M059J (cell line): Measurements from ENCODE around the gene TREH. TPM values are rescaled to one million over a fixed set of nuclear protein-coding genes. Genes with fewer than 3 reads are reported as not detected.

Source experiments
- DNase-seq: peaks from one replicate; pipeline ENCODE4 v3.0.0-alpha.2; 2012; ENCODE audit warnings: low read depth
- total RNA-seq: library from RNA; depleted of rRNA; stranded (reverse); fragments of >200 nt; shearing (Covaris generic); gene quantifications from 2 replicates; pipeline ENCODE4 v1.2.3, GENCODE V29; 2014

TREH gene
- total RNA-seq, 1 experiment from 2014 or later, result not detected

DNA sequence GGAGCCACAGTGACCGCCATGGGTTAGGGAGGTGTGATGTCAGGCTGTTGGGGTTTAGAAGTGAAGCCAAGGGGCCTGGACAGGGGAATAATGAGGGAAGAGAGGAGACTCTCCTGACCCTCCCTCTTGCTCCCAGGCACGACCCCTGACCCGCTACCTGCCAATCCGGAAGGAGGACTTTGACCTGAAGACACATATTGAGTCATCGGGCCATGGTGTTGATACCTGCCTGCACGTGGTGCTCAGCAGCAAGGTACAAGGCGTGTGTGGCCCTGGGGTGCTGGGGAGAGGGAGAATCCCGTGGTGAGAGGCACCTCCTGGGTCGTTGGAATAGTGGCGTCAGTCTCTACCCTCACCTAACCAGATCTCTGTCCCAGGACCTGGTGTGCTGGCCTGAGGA is 29.5 kb downstream of the TREH start:
- DNase-seq, result no peak

DNA sequence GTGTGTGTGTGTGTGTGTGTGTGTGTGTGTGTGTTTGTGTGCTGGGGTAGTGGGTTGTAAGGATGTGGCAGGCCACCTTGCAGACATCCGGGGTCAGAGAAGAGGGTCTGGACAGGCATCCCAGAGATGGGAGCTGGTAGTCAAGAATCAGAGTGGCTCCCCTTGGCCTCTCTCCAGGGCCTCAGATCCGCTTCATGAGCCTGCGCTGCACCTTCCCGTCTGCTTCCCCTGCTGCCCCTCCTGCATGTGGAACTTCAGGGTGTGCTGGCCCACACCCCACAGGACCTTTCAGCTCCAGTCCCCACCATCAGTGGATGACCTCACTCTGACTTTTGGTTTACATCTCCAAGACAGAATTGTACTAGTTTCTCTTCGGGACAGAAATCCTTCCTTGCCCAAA is 31.2 kb downstream of the TREH start:
- DNase-seq, result no peak

DNA sequence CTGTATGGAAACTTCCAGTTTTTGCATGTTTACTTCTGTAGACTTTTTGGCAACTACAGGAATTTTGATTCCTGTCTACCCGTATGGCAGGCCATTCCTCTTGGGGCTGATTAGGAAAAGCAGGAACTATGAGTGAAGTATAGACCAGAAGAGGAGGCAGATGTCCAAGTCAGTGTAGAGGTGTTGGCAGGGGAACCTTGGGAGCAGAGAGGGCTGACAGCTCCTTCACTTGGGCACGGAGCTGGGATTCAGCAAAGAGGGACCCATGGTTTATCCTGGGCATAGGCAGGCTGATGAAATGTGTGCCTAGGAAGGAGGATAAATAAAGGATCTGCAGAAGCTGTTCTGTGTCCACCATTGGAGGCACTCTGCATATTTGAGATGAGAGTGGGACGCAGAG is 33.1 kb downstream of the TREH start:
- no peak for DNase-seq

DNA sequence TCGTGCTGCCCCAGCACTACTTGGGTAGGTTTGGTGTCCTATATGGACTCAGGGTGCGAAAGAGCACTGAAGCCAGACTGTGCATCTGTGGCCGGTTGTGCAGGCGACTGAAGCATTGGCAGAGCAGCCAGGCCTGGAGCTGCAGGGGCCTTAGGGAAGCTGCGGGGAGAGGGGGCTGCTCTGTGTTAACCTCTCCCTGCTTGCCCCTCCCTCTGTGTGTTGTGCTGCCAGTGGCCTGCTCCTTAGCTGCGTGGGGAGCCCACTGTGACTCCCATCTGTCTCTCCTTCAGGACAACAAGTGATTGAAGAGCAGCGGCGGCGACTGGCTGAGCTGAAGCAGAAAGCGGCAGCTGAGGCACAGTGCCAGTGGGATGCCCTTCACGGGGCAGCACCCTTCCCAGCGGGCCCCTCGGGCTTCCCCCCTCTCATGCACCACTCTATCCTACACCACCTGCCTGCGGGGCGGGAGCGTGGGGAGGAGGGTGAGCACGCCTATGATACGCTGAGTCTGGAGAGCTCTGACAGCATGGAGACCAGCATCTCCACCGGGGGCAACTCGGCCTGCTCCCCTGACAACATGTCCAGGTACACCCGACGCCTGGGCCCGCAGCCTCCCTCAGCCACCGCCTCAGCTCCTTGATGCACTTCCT is 34.3 kb downstream of the TREH start:
- no peak for DNase-seq

DNA sequence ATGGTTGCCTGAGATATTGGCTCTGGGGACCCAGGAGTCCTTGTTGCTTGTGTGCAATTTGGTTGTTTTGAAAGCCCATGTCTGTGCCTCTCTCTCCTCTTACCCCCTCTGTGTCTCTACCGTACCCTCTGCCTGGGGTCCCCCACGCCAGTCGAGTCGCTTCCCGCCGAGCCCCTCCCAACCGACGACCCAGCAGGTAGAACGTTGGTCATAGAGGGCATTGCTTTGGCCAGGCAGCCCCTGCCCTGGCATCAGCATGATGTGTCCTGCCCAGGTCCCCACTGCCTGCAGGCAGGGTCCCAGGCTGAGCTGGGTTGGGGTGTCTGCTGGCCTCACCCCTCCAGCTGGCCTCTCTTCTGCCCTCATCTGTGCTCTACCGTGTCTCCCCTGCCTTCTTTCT is 35.0 kb downstream of the TREH start:
- DNase-seq, result no peak

DNA sequence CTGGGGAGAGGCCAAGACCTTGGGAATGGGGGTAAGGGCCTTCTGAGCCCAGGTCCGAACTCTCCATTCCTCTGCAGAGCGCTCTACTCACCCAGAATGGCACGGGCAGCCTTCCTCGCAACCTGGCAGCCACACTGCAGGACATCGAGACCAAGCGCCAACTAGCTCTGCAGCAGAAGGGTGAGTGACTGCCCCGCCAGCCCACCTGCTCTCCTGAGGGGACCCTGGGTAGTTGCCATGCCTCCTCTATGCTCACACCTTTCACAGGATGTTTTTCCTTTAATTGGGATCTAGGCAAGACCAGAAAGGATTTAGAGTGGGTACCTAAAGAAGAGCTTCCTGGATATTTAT is 35.5 kb downstream of the TREH start:
- DNase-seq, result no peak

DNA sequence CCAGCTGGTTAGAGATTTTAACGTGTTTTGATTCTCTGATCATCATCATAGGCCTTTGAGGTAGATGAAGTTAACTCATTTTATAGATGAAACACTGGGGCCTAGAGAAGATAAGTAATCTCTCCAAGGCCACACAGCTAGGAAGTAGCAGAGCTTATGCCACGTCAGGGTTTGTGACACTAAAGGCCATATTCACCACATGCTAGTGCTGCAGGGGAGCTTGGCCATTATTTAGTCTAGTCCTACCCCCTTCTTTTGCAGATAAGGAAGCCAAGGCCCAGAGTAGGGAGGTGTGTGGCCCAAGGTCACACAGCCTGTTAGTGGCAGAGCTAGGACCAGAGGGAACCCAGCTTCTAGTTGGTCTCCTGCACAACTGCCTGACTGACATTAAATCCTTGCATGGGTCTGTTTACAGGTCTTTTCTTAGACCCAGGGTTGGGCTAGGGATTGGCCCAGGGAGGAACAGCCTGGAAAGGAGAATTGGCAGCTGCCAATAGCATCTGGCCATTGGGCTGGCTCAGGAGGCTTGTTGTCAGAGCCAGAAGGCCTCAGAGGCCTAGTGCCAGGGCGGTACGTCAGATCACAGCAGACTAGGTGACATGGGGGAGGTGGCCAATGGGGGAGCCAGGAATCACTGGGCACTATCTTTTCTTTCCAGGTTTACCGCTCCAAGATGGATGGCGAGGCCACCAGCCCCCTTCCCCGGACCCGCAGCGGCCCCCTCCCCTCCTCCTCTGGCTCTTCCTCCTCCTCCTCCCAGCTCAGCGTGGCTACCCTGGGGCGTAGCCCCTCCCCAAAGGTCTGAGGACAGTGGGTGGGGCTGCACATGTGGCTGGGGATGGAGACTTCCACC is 36.1 kb downstream of the TREH start:
- DNase-seq, result no peak

DNA sequence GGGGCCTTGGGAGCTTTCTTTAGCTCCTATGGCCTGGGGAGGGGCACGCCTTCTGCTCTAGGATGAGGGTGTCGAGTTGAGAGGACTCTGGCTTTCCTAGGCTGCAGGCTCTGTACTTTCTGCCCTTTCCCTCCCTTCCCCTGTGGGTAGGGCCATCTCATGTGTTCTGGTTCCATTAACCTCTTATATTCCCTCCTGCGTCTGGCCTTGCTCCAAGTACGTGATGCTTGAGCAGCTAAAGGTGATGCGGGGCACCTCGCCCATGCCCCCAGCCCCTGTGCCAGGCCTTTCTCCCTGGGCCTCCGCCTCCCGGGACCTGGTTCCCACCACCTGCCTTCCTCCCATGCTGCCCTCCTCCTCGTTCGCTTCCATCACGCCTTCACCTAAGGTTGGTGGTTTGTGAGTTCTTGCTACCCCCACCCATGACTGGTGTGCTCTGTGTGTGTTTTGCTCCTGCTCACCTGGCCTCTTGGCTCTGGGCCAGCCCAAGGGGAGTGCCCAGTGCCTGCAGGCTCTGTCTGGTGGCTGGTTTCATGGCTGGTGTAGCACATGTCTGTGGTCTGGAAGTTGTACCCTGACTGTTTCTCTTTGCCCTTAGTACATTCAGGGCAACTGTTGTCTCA is 37.9 kb downstream of the TREH start:
- DNase-seq, result no peak

DNA sequence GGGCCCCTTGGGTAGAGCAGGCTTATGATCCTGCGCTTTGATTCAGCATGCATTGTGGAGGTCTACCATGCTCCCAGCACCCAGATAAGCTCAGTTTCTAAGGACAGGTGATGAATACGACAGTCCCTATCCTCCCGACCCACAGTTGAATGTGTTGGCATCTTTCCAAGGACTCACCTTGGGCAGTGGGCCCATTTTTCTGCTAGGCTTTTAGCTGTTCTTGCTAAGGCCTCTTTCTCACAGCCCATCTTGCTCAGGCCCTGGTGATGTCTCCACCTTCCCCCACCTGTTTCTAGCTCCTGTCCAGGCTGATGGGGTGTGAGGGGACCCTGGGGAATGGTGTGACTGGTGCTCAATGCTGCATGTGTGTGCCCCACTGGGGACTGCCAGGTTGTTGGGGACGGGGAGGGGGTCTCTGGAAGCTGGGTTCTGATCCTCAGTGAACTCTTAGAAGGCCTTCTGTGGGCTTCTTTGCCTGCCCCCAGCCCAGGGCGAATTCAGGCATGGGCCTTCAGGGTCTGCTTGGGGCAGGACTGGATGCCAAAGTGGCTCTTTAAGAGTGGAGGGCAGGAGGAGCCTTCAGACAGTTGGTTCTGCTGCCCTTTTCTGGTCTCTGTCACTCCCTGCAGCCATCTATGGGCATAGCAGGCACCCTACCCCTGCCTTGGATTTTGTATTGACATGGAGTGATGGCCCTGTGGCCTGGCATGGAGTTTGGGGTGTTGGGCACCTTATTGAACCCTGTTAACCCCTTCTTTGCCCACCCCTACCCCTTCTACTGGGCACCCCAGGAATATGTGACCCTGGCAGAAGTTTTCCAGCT is 38.9 kb downstream of the TREH start:
- DNase-seq, result peak; percentile 33

DNA sequence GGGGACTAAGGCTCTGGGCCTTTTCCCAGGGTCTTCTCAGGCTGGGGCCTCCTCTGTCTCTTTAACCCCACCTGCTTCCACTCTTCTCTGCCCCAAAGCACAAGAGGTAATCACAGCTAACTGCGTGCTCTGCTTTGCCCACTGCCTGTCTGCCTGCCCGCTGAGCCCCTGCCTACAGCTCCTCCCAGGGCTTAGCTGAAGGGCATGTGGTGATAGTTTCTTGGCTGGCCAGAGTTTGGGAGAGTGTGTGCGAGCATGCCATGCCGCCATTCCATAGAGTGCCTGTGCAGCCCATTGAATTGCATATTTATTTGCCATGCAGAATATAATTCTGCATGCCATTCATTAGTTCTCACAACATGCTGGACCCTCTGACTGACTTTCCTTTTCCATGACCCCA is 39.6 kb downstream of the TREH start:
- no peak for DNase-seq

DNA sequence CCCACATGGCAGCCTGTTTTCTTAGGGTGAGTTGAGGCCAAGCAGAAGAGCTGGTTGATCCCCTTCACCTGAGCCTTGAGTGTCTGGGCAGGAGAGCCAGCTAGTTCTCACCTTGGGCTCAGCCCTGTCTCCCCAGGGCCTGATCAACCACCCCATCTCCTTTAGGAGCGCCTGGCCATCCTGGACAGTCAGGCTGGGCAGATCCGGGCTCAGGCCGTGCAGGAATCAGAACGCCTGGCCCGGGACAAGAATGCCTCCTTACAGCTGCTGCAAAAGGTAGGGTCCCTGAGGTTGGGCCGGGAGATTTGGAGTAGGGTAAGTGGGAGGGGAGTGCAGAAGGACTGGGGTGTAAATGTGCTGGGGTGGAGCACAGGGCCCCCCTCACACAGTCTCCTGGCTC is 40.7 kb downstream of the TREH start:
- DNase-seq, result no peak

DNA sequence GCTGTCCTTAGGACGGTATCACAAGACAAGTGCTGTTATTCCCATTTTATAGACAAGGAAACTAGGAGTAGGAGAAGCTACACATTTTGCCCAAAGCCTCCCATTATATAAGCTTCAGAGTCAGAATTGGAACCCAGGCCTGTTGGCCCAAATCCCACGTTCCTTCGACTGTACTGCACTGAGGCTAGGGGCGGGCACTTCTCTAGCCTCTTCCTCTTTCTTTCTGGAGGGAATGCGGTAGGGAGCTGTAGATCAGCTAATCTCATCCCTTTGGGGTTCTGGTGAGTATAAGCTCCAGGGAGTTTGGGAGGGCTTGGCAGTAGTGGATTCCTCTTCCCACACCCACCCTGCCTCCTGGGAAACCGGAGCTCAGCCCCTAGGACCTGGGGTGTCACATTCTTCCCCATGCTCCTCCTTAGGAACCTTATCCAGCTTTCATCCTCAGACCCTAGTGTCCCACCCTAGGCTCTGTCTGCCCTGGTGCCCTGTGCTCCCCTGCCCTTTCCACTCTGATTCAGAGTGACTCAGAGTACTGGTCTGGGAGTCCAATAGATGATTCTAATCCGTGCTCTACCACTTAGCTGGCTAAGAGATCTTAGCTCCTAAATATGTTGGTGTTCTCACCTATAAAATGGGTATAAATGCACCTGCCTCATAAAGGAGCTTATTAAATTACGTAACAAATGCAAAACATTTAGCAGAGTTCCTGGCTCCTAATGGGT is 42.7 kb downstream of the TREH start:
- DNase-seq, result no peak

DNA sequence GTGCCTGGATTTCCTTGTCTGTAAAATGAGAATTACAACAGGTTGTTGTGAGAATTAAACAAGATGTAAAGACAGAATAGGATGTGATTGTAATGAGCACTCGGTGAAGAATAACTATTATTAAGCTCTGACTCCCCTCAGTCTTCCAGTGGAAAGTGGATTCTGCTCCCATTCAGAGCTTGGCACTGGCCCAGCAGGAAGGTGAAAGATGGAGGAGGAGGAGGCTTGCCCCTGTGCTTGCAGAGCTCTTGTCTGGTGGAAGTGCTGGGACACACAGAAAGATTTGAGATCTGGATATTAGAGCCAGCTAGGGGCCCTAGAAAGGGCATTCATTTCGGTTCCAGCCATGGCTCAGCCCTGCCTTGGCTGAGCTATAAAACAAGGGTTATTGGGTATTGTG is 43.8 kb downstream of the TREH start:
- DNase-seq, result no peak

DNA sequence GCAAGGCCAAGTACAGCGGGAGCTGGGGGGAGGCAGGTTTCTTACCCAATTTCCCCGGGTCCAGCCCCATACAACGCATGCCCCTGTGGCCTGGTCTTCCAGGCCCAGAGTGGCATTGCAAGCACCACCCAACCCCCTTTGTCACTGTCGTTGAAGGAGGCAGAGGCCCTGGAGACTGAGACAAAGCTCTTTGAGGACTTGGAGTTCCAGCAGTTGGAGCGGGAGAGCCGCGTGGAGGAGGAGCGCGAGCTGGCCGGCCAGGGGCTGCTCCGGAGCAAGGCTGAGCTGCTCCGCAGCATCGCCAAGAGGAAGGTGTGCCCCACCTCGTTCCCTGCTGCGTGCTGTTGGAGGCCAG is 44.2 kb downstream of the TREH start:
- DNase-seq, result no peak

DNA sequence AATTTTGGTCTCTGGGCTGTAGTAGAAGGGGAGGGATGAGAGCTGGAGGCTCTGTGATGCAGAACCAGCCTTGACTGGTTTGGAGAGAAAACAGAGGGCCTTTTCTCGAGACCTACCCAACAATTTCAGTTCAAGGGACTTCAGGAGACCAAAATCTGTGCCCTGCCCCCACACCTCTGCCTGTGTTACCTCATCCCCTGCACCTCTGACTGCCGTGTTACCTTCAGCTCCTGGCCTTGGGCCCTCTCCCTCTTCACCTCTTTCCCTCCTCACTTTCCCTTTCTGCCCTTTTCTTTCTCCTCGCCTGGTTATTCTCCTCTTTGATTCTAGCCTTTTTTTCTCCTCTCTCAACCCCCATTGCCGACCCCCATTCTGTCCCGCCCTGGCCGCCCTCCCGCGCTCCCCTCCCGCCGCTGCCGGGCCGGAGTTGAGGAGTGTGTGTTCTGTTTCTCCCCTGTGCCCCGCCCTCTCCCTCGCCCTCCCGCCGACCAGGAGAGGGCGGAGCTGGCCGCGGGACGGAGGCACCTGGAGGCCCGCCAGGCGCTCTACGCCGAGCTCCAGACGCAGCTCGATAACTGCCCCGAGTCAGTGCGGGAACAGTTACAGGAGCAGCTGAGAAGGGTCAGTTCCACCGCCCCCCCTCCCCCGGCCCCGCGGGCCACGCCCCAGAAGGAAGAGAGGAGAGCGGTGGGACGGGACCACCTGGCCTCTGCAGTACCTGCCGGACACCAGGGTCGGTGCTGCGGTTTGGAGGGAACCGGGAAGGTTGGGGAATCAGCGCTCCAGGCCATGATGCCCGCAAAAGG is 44.8 kb downstream of the TREH start:
- no peak for DNase-seq

DNA sequence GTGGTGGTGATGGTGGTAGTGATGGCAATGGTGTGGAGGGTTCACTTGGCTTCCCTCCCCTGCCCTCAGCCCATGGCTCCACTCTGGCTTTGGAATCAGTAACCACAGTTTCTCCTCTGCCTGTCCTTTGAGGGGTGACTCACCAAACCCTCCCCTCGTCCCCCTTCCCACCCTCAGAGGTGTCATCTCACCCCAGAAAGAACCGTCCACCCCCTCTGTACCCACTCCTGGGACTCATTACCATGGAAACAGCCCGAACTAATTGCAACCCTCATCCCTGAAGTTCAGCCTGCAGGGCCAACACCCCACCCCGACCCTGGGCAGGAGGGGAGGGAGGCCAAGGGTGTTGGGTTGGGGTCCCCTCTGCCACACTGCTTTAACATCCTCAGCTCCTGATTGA is 45.5 kb downstream of the TREH start:
- DNase-seq, result peak; percentile 29

DNA sequence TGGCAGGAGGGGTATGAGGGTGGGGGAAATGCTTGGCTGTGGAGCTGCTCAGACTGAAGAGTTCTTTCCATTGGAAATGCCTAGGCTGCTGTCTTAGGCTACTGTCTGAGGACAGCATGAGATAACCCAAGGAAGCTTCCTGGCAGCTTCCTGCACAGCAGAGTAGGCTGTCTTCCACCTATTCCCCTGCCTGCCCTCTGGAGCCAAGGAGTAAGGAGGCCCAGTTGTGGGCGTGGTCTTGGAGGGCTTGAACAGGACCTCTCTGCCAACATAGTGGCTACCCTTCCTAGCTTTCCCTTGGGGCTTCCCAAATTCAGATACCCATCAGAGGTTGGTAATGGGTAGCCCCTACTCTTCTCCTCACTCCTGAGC is 46.1 kb downstream of the TREH start:
- DNase-seq, result no peak

DNA sequence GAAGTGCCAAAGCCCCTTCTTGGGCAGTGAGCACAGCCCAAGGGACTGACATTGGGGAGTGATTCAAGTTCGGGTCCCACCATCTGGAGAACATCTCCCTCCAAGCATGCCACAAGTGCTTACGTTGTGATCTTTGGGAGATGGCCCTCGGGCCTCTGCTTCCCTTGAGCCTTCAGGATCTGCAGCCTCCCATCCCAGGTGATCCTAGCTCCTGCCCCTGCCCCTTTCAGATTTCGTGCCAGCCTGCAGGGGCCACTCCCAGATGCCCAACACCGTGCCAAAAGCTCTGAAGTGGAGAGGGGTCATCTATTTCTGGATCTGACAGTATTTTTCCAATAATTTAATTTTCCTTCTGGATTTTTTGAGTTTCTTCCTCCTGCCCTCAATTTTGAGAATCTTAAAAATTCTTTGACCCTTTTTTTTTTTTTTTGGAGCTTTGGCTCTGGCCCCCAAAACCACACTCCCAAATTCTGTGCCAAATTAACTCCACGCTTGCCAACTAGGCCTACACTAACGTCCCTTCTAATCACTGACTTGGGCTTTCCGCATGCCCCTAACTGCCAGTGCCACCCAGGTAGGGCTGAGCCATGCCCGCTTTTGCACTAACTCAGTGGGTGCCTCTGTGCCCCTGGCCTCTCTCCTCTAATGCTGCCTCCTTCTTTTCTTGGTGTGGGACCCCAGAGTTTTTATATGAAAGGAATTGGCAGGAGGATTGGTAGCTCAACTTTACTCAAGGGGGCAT is 46.7 kb downstream of the TREH start:
- no peak for DNase-seq

DNA sequence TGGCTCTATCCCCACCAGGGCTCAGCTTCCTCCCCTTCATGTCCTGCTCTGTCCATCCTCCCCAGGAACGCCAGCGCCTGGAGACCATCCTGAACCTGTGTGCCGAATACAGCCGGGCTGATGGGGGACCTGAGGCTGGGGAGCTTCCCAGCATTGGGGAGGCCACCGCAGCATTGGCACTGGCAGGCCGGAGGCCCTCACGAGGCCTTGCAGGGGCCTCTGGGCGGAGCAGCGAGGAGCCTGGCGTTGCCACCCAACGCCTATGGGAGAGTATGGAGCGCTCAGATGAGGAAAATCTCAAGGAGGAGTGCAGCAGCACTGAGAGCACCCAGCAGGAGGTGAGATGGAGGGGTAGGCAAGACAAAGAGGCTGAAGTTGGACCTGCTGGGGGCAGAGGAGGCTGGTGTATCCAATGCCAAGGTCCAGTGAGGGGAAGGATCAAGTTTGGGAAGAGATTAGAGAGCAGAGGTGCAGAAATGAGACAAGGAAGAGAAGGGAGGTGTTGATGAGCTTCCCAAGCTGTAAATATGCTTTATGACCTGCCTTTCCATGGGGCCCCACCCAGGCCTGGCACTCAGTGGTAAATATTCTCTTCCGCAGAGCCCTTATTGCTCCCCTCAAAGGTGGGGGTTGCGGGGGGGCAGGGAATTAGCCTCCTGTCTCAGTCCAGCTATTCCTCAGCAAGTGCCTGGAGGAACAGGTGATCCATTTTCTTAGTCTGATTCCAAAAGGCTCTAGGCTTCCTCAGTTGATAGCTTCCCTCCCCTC is 48.1 kb downstream of the TREH start:
- DNase-seq, result no peak
